HepG2 (cell line): ENCODE measurements around the gene UCN2. TPM values are rescaled to one million over a fixed set of nuclear protein-coding genes. Genes with fewer than 3 reads are reported as not detected.
A peak's percentile ranks its signal among the peaks of the same experiment; 100 is the strongest.

Experiments used
- HMGXB4 ChIP-seq, 2 experiments: sonication (generic) in 1 of 2; formaldehyde crosslinking in 1 of 2; IDR thresholded peaks; 2 replicates each; pipeline versions ENCODE4 v1.4.0 to v1.6.1; 2018 to 2020; ENCODE audit warnings: missing genetic modification reagents in 2 of 2, borderline replicate concordance in 1 of 2, low read depth in 1 of 2, mild to moderate bottlenecking in 1 of 2, missing biosample characterization in 1 of 2
- IKZF4 ChIP-seq: sonication (generic); formaldehyde crosslinking; IDR thresholded peaks from 2 replicates; pipeline ENCODE4 v1.5.1; 2020; ENCODE audit warnings: borderline replicate concordance, mild to moderate bottlenecking, low read depth, missing genetic modification reagents; ENCODE audit errors: not compliant biosample characterization
- PHF8 ChIP-seq: sonication (generic); formaldehyde crosslinking; IDR thresholded peaks from 2 replicates; pipeline ENCODE4 v1.5.0; 2020; ENCODE audit warnings: missing genetic modification reagents
- RAD21 ChIP-seq: fragments of 450-650 bp; formaldehyde crosslinking; IDR thresholded peaks from 2 replicates; pipeline ENCODE4 v1.5.0; 2020; ENCODE audit warnings: mild to moderate bottlenecking
- RBFOX2 ChIP-seq: fragments of 200-400 bp; formaldehyde crosslinking; IDR thresholded peaks from 2 replicates; pipeline ENCODE4 v1.6.1; 2017; ENCODE audit warnings: low read depth, mild to moderate bottlenecking, low read length
- ZNF17 ChIP-seq: sonication (generic); formaldehyde crosslinking; IDR thresholded peaks from 2 replicates; pipeline ENCODE4 v1.5.0; 2020; ENCODE audit warnings: mild to moderate bottlenecking, missing genetic modification reagents
- ZNF207 ChIP-seq: fragments of 450-650 bp; IDR thresholded peaks from 2 replicates; pipeline ENCODE4 v1.6.1; 2016; ENCODE audit warnings: antibody characterized with exemption, borderline replicate concordance
- ZNF382 ChIP-seq: sonication (generic); formaldehyde crosslinking; IDR thresholded peaks from 2 replicates; pipeline ENCODE4 v1.5.0; 2020; ENCODE audit warnings: missing genetic modification reagents, mild to moderate bottlenecking, borderline replicate concordance
- ZSCAN25 ChIP-seq: sonication (generic); formaldehyde crosslinking; IDR thresholded peaks from 2 replicates; pipeline ENCODE4 v1.8.0; 2022; ENCODE audit warnings: mild to moderate bottlenecking, missing genetic modification reagents
- polyA plus RNA-seq, 8 experiments: library from polyadenylated mRNA; depleted of rRNA in 3 of 8; stranded (reverse) in 7 of 8; unstranded in 1 of 8; fragments of >200 nt; fragmentation: Illumina TruSeq in 4 of 8; extraction: Trizol in 4 of 8; gene quantifications; 2 replicates each; pipeline versions ENCODE4 v1.2.1 to v1.2.3, GENCODE V29; 2011 to 2016; ENCODE audit warnings: low read depth in 4 of 8, missing spikeins in 1 of 8, mixed read lengths in 1 of 8; ENCODE audit not compliant: insufficient read depth in 1 of 8
- total RNA-seq, 5 experiments: library from RNA; depleted of rRNA; stranded (reverse); fragments of >200 nt; fragmentation: Illumina TruSeq; extraction: Trizol; gene quantifications; 2 replicates each; pipeline ENCODE4 v1.2.3, GENCODE V29; 2016; ENCODE audit warnings: low read depth in 1 of 5
- TF ChIP-seq, protein P1 (sequence below): sonication (generic); formaldehyde crosslinking; IDR thresholded peaks from 2 replicates; pipeline ENCODE4 v1.5.1; 2020; ENCODE audit warnings: mild to moderate bottlenecking, missing genetic modification reagents, moderate library complexity
- TF ChIP-seq, protein P2 (sequence below): sonication (generic); formaldehyde crosslinking; IDR thresholded peaks from 2 replicates; pipeline ENCODE4 v1.4.0; 2020; ENCODE audit warnings: mild to moderate bottlenecking, missing genetic modification reagents, borderline replicate concordance
- TF ChIP-seq, protein P3 (sequence below): sonication (generic); formaldehyde crosslinking; IDR thresholded peaks from 2 replicates; pipeline ENCODE4 v1.4.0; 2020; ENCODE audit warnings: missing genetic modification reagents, borderline replicate concordance

The UCN2 gene
- total and polyA plus RNA-seq, 2 of the 13 experiments (the other 11 are each of a cell fraction or from before 2014, with no cell fraction given): 0.07 to 1.5 TPM

DNA sequence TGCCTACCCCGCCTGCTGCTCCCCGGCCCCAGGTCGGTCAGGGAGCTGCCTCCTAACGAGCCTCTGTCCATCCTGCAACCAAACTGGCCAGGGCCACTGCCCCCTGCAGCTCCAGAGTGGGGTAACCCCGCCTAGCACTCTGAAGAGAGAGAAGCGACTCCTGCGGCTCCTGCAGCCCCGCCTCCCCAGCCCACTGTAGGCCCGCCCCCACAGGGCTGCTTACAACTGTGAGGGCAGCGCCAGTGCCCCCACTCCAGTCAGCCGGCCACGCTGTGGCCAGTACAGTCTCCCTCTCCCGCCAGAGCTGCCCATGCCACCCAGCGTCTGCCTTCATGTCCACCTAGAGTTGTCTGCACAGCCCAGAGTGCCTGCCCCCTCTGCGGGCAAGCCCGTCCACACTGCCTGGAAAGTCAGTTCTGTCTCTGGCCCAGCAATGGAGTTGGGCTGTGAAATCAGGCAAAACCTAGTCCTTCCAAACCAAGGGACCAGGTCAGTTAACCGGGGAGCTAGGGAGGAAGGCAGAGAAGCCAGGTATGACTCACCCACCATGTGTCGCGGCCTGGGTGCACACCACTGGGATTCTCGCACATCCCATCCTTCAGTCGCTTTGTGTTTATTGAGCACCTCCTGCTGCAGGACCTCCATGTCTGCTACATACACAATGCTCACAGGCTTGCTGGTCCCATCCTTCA is 2.4 kb downstream of the UCN2 start (continued):
- TF ChIP-seq HMGXB4 (CRISPR knock-in tag; IDR thresholded peaks at IDR 0.05; ENCODE audit: borderline replicate concordance in 1 of 2, low read depth in 1 of 2) (peak; percentile 28 to 52; a peak in 1 of 4 replicates), IKZF4 (CRISPR knock-in tag) (no peak), ZNF17 (CRISPR knock-in tag) (no peak), RBFOX2 (peak; percentile 58), ZNF382 (no peak), PHF8 (no peak; the same call in 1 of the 2 replicates), ZNF207 (no peak), ZSCAN25 (no peak), RAD21 (CRISPR knock-in tag) (no peak)
- TF ChIP-seq, protein P1, sequence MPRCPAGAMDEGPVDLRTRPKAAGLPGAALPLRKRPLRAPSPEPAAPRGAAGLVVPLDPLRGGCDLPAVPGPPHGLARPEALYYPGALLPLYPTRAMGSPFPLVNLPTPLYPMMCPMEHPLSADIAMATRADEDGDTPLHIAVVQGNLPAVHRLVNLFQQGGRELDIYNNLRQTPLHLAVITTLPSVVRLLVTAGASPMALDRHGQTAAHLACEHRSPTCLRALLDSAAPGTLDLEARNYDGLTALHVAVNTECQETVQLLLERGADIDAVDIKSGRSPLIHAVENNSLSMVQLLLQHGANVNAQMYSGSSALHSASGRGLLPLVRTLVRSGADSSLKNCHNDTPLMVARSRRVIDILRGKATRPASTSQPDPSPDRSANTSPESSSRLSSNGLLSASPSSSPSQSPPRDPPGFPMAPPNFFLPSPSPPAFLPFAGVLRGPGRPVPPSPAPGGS (CRISPR knock-in tag): 0 out of 2 replicates have a peak, but pooled peaks have one; percentile 72
- TF ChIP-seq, protein P2, sequence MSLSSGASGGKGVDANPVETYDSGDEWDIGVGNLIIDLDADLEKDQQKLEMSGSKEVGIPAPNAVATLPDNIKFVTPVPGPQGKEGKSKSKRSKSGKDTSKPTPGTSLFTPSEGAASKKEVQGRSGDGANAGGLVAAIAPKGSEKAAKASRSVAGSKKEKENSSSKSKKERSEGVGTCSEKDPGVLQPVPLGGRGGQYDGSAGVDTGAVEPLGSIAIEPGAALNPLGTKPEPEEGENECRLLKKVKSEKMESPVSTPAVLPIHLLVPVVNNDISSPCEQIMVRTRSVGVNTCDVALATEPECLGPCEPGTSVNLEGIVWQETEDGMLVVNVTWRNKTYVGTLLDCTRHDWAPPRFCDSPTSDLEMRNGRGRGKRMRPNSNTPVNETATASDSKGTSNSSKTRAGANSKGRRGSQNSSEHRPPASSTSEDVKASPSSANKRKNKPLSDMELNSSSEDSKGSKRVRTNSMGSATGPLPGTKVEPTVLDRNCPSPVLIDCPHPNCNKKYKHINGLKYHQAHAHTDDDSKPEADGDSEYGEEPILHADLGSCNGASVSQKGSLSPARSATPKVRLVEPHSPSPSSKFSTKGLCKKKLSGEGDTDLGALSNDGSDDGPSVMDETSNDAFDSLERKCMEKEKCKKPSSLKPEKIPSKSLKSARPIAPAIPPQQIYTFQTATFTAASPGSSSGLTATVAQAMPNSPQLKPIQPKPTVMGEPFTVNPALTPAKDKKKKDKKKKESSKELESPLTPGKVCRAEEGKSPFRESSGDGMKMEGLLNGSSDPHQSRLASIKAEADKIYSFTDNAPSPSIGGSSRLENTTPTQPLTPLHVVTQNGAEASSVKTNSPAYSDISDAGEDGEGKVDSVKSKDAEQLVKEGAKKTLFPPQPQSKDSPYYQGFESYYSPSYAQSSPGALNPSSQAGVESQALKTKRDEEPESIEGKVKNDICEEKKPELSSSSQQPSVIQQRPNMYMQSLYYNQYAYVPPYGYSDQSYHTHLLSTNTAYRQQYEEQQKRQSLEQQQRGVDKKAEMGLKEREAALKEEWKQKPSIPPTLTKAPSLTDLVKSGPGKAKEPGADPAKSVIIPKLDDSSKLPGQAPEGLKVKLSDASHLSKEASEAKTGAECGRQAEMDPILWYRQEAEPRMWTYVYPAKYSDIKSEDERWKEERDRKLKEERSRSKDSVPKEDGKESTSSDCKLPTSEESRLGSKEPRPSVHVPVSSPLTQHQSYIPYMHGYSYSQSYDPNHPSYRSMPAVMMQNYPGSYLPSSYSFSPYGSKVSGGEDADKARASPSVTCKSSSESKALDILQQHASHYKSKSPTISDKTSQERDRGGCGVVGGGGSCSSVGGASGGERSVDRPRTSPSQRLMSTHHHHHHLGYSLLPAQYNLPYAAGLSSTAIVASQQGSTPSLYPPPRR (CRISPR knock-in tag): no peak
- TF ChIP-seq, protein P3, sequence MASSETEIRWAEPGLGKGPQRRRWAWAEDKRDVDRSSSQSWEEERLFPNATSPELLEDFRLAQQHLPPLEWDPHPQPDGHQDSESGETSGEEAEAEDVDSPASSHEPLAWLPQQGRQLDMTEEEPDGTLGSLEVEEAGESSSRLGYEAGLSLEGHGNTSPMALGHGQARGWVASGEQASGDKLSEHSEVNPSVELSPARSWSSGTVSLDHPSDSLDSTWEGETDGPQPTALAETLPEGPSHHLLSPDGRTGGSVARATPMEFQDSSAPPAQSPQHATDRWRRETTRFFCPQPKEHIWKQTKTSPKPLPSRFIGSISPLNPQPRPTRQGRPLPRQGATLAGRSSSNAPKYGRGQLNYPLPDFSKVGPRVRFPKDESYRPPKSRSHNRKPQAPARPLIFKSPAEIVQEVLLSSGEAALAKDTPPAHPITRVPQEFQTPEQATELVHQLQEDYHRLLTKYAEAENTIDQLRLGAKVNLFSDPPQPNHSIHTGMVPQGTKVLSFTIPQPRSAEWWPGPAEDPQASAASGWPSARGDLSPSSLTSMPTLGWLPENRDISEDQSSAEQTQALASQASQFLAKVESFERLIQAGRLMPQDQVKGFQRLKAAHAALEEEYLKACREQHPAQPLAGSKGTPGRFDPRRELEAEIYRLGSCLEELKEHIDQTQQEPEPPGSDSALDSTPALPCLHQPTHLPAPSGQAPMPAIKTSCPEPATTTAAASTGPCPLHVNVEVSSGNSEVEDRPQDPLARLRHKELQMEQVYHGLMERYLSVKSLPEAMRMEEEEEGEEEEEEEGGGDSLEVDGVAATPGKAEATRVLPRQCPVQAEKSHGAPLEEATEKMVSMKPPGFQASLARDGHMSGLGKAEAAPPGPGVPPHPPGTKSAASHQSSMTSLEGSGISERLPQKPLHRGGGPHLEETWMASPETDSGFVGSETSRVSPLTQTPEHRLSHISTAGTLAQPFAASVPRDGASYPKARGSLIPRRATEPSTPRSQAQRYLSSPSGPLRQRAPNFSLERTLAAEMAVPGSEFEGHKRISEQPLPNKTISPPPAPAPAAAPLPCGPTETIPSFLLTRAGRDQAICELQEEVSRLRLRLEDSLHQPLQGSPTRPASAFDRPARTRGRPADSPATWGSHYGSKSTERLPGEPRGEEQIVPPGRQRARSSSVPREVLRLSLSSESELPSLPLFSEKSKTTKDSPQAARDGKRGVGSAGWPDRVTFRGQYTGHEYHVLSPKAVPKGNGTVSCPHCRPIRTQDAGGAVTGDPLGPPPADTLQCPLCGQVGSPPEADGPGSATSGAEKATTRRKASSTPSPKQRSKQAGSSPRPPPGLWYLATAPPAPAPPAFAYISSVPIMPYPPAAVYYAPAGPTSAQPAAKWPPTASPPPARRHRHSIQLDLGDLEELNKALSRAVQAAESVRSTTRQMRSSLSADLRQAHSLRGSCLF (CRISPR knock-in tag): no peak
